Keratinocyte (primary cell): Measurements from ENCODE around the gene GABRB1. TPM values are rescaled to one million over a fixed set of nuclear protein-coding genes. Genes with fewer than 3 reads are reported as not detected.

Experiments used
- DNase-seq: peaks from one replicate; pipeline ENCODE4 v3.0.0-alpha.2; 2011; ENCODE audit warnings: low read depth, missing footprints, low spot score
- FAIRE-seq: peaks from 2 replicates; lab custom pipeline; 2011; peaks lifted over from hg19 to GRCh38; lab: Jason Lieb, UNC
- H2AFZ ChIP-seq: 2 replicates; pipeline ENCODE4 v1.6.0; 2012; ENCODE audit warnings: low read length, control low read depth, inconsistent platforms; ENCODE audit not compliant: control insufficient read depth
- H3K27ac ChIP-seq: 2 replicates; pipeline ENCODE4 v1.5.1; 2011; ENCODE audit warnings: low read length; ENCODE audit not compliant: control insufficient read depth, insufficient read depth
- H3K27me3 ChIP-seq: 3 replicates; pipeline ENCODE4 v1.6.0; 2011; ENCODE audit warnings: low read length; ENCODE audit not compliant: control insufficient read depth, insufficient read depth; ENCODE audit errors: extremely low read depth
- H3K36me3 ChIP-seq, 2 experiments: 2 replicates in 1 of 2; 3 replicates in 1 of 2; pipeline ENCODE4 v1.5.1; 2011; ENCODE audit warnings: low read length in 2 of 2, mild to moderate bottlenecking in 1 of 2; ENCODE audit not compliant: control insufficient read depth in 2 of 2, insufficient read depth in 2 of 2; ENCODE audit errors: extremely low read depth in 1 of 2
- H3K4me1 ChIP-seq: 3 replicates; pipeline ENCODE4 v1.5.1; 2011; ENCODE audit warnings: low read length; ENCODE audit not compliant: control insufficient read depth, insufficient read depth; ENCODE audit errors: extremely low read depth
- H3K4me2 ChIP-seq: 3 replicates; pipeline ENCODE4 v1.6.0; 2011; ENCODE audit warnings: low read depth, low read length; ENCODE audit not compliant: control insufficient read depth, insufficient read depth; ENCODE audit errors: extremely low read depth
- H3K4me3 ChIP-seq, 3 experiments: fragments of 200-600 bp in 1 of 3; sonication (generic) in 1 of 3; 2 replicates in 2 of 3; 3 replicates in 1 of 3; pipeline ENCODE4 v1.5.1; 2011 to 2016; ENCODE audit warnings: low read length in 3 of 3, mild to moderate bottlenecking in 3 of 3, control low read depth in 2 of 3, inconsistent platforms in 1 of 3, low read depth in 1 of 3, mixed read lengths in 1 of 3, mixed run types in 1 of 3, moderate library complexity in 1 of 3; ENCODE audit not compliant: control insufficient read depth in 2 of 3, insufficient read depth in 2 of 3; ENCODE audit errors: extremely low read depth in 1 of 3
- H3K79me2 ChIP-seq: 2 replicates; pipeline ENCODE4 v1.6.0; 2012; ENCODE audit warnings: low read length; ENCODE audit not compliant: control insufficient read depth, insufficient read depth
- H3K9ac ChIP-seq: 3 replicates; pipeline ENCODE4 v1.6.0; 2011; ENCODE audit warnings: low read length; ENCODE audit not compliant: control insufficient read depth, insufficient read depth; ENCODE audit errors: extremely low read depth
- H3K9me1 ChIP-seq: 3 replicates; pipeline ENCODE4 v1.6.0; 2011; ENCODE audit warnings: low read length; ENCODE audit not compliant: control insufficient read depth, insufficient read depth; ENCODE audit errors: extremely low read depth
- H3K9me3 ChIP-seq: 2 replicates; pipeline ENCODE4 v1.5.1; 2012; ENCODE audit warnings: low read depth, low read length; ENCODE audit not compliant: control insufficient read depth
- H4K20me1 ChIP-seq: 3 replicates; pipeline ENCODE4 v1.6.0; 2011; ENCODE audit warnings: low read length; ENCODE audit not compliant: control insufficient read depth, insufficient read depth; ENCODE audit errors: extremely low read depth
- CTCF ChIP-seq, 3 experiments: IDR thresholded peaks in 1 of 3; conservative IDR thresholded peaks in 1 of 3; optimal IDR thresholded peaks in 1 of 3; 2 replicates in 2 of 3; 3 replicates in 1 of 3; pipeline versions ENCODE3 to v1.5.1; 2011; ENCODE audit warnings: low read length in 3 of 3, mild to moderate bottlenecking in 3 of 3, moderate library complexity in 2 of 3, control low read depth in 1 of 3, inconsistent platforms in 1 of 3; ENCODE audit not compliant: insufficient read depth in 2 of 3; ENCODE audit errors: extremely low read depth in 1 of 3
- EZH2 ChIP-seq: IDR thresholded peaks from one replicate; pipeline ENCODE4 v1.6.1; 2012; ENCODE audit warnings: inconsistent platforms, mild to moderate bottlenecking, low read length, moderate library complexity
- dilution Hi-C: fragments of 300-500 bp; cut with MboI; formaldehyde crosslinking; loops from one replicate; pipeline ENCODE4 v1.7.0; 2020; ENCODE audit warnings: low sequenced_read_pairs; ENCODE audit not compliant: extremely low pct_ligation_motif_present
- polyA plus RNA-seq, 5 experiments: library from polyadenylated mRNA; depleted of rRNA in 3 of 5; stranded (reverse) in 3 of 5; stranded (forward) in 1 of 5; unstranded in 1 of 5; fragments of >200 nt; gene quantifications; 1 replicate in 1 of 5; 2 replicates in 3 of 5; 3 replicates in 1 of 5; pipeline versions ENCODE4 v1.2.1 to v1.2.3, GENCODE V29; 2011 to 2012; ENCODE audit warnings: missing spikeins in 2 of 5, low read depth in 1 of 5, low replicate concordance in 1 of 5

GABRB1 gene
- polyA plus RNA-seq, 1 donor (not counting 4 experiments of a cell fraction or from before 2014, with no cell fraction given) = not detected

GRCh38 chr4:47410271-47410670, 378.9 kb downstream of the GABRB1 start:
- Histone ChIP-seq H3K27me3 (no peaks in the 10 kb centered on the region), H3K4me1 (no peaks in the 10 kb centered on the region), H3K9me1 (no peaks in the 10 kb centered on the region), H3K4me3 (no peak overlapping the region), H2AFZ (no peak overlapping the region), H3K27ac (no peak overlapping the region), H4K20me1 (no peaks in the 10 kb centered on the region), H3K4me2 (no peak overlapping the region), H3K9ac (no peak overlapping the region), H3K9me3 (no peaks in the 10 kb centered on the region), H3K79me2 (no peaks in the 10 kb centered on the region), H3K36me3 (no peaks in the 10 kb centered on the region)
- TF ChIP-seq CTCF (optimal IDR thresholded peaks at IDR 0.05 in 1 of 3, IDR thresholded peaks at IDR 0.05 in 1 of 3, conservative IDR thresholded peaks at IDR 0.05 in 1 of 3; ENCODE audit: extremely low read depth in 1 of 3, insufficient read depth in 2 of 3, low read length in 3 of 3) = no peak
- dilution Hi-C loops = no loop called here
- DNase-seq (no peak), FAIRE-seq (no peak)

GRCh38 chr4:47413521-47413920, 382.2 kb downstream of the GABRB1 start:
- Histone ChIP-seq H3K9me3 (no peaks in the 10 kb centered on the region), H3K27ac (no peak overlapping the region), H3K27me3 (no peaks in the 10 kb centered on the region), H3K9ac (no peak overlapping the region), H3K9me1 (no peaks in the 10 kb centered on the region), H4K20me1 (no peaks in the 10 kb centered on the region), H2AFZ (no peak overlapping the region), H3K4me1 (no peaks in the 10 kb centered on the region), H3K4me2 (no peak overlapping the region), H3K79me2 (no peaks in the 10 kb centered on the region), H3K36me3 (no peaks in the 10 kb centered on the region), H3K4me3 (no peak overlapping the region)
- dilution Hi-C loops = no loop called here
- DNase-seq (no peak), FAIRE-seq (no peak)
- TF ChIP-seq EZH2 (no peak), CTCF (optimal IDR thresholded peaks at IDR 0.05 in 1 of 3, IDR thresholded peaks at IDR 0.05 in 1 of 3, conservative IDR thresholded peaks at IDR 0.05 in 1 of 3; ENCODE audit: extremely low read depth in 1 of 3, insufficient read depth in 2 of 3, low read length in 3 of 3) (no peak)
